CD4-positive, alpha-beta T cell treated with Interferon alpha-2 for 1 hour (primary cell): Measurements from ENCODE around the gene RBM38.

Experiments used
- DNase-seq, 2 donors: peaks; one replicate each; pipeline ENCODE4 v3.0.0-alpha.2; 2020 to 2022

The RBM38 gene

GRCh38 chr20:57391439-57392301 lies 474 bp downstream of the RBM38 start:
- peak in 1 of 2 donors; percentile 39 for DNase-seq

DNA sequence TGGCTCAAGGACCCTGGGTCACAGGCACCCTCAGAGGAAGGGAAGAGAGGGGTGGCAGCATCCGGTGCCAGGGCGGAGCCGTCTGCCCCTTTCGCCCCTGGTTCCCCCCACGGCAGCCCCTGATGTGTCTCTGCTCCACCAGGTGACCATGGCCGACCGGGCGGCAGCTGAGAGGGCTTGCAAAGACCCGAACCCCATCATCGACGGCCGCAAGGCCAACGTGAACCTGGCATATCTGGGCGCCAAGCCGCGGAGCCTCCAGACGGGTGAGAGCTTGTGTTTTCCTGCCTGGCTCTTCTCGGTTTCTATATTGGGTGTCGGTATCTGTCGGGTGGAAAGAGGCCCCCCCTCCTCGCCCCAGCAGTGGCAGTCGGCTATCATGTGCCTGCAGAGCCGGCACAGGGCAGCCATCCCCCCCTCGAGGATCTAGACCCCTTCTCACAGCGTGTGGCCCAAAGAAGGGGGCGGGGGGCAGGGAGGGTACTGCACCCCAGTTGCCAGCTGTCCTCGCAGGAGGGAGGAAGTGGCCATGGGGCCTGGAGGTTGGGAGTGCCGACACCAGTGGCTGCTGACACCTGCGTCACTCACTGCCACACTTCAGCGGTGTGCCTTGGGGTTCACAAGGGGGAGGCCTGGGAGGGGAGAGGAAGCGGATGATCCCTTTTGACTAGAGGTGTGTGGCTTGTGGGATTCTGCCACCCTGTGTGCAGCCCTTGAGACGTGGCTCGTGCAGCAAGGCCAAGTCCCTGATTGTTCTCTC lies 1.5 kb downstream of the RBM38 start:
- peak; percentile 84 to 88 for DNase-seq

DNA sequence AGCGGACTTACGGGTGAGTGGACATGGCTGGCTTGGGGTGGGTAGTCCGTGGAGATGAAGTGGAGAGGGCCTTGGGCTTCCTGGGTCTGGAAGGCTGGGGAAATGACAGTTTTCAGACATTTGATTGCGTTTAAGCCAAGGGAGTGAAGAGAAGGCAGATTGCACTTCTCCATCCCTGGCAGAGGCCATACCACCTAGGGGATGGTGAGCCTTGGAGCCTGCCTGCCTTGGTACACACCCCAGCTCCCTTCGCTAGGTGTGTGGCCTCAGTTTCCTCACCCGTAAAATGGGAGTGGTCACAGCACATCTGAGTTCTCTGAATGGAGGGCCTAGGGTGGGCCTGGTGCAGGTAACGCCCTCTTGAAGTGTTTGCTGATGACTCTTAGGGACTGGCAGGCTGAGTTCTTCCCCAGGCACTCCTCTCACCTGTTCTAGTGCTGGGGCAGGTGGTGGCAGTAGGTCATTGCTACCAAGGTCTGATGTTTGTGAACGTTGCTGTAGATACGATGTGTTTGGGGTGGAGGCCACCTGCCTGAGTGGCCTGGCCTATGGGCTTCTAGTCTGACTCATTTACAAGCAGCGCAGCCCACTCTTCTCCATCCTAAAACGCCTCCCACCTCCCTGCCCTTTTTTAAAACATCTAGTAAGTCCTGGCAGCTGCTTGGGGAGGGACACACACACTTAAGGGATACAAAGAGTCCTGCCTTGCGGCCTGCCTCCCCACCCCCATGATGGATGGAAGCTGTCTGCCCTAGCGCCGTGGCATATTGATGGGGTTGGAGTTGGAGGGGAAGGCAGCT lies 2.3 kb downstream of the RBM38 start:
- DNase-seq: no peak

- DNase-seq: no peak
Measured at GRCh38 chr20:57394121-57395082, 3.2 kb downstream of the RBM38 start.

DNA sequence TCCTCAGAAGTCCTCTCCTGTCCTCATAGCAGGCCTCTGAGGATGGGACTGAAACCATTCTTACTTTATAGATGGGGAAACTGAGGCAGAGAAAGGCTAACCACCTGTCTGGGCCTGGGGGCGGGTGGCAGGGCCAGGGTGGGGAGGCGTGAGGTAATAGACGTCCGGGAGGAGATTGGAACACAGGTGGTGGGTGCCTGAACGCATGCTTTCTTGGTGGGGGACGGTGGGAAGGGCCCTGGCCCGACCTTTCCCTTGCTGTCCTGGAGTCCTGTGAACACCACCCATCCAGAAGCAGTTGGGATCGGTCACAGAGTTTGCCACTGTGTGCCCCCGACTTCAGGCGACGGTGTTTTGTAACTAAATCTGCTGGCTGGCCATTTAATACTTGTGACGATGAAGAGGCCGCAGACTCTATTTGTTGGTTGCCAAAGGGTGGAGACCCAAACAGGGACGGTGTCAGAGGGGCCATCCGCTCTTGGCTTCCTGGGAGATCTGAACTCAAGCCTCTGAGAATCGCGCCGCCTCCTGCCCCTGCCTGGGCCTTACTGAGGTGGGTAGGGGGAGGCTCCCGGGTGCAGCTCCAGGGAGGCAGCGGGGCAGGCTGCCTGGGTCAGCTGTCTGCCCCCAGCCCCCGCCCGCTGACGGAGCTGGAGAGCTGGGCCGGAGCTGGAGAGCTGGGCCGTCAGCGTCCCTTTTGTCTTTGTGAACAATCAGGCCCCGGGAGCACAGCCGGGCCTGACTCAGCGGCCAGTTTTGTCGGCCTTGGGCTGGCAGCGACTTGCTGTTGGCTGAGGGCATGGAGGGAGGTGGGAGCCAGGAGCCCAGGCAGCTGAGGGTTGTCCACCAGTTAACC lies 4.1 kb downstream of the RBM38 start:
- no peak for DNase-seq

DNA sequence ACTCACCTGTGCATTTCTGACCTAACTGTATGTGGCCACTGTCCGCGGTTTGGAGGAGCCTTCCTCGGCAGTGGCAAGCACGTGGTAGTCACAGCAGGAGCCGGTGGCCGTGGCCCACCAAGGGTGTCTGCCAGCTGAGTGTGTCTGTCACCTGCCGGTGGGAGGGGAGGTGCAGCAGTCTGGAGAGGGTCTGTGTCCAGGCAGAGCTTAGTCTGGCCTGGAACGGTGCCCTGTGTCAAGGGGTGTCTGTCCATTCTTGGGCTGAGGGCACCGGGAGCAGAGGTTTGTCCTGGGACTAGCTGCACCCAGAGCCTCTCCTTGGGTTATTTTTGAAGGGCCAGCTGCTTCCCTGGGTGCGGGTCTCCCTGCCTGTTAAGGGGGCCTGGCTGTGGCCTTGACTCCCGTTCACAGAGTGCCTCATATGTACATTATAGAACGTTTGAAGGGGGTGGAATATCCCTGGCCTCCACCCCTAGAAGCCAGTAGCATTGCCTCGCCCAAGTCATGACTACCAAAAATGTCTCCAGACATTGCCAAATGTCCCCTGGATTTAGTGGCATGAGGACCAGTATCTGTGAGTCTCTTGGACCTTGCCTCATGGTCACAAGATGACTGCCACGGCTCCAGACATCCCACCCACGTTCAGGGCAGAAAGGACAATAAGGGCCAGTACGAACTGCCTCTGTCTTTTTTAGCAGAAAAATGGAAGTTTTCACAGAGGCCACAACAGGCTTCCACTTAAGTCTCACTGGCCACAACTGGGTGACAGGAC lies 5.2 kb downstream of the RBM38 start:
- DNase-seq: no peak

GRCh38 chr20:57396984-57397692 lies 5.9 kb downstream of the RBM38 start:
- DNase-seq: no peak

DNA sequence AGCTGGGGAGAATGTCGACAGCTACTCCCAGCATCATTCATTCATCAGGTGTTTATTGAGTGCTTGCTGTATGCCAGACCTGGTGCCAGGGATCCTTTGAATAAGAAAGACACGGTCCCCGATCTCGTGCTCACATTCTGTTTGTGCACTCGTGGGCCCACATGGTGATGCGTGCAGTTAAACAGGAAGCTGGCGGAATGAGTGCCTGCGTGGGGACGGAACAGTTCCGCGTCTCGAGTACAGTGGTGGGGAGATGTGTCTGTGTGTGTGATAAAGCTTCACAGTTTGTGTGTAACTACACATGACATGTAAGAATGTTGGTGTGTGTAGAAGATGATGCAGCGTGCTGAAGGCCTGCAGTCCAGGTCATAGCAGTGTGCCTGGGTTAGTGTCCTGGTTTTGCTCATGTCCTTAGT lies 6.5 kb downstream of the RBM38 start:
- peak; percentile 62 to 70 for DNase-seq

GRCh38 chr20:57398231-57398821 lies 7.1 kb downstream of the RBM38 start:
- DNase-seq: peak; percentile 91 to 93

- no peak for DNase-seq
Measured at GRCh38 chr20:57398901-57399535, 7.8 kb downstream of the RBM38 start.

DNA sequence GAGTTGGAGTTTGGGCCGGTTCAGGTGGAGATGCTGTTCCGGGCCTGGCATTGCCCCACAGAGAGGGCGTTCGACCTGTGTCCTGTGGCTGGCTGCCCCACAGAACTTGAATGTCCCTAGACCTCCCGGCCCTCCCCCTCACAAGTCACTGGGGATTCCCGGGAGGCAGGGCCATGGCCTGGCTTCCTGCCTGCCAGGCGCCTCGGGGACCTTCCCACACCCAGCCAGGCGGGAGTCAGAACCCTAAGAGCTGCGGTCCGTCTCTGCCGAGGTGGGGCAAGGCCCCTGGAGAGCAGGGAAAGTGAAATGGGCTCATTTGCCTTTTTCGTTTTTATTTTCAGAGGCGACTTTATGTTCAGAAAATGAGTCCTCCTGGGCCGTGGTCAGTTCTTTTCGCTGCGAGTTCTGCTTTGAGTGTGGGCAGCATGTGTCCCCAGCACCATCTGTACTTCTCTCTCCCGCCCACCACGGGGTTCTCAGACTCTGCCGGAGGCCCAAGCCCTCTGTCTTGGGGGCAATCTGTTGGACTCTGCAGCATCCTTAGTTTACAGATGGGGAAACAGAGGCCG lies 8.5 kb downstream of the RBM38 start:
- peak in 1 of 2 donors; percentile 55 for DNase-seq

DNA sequence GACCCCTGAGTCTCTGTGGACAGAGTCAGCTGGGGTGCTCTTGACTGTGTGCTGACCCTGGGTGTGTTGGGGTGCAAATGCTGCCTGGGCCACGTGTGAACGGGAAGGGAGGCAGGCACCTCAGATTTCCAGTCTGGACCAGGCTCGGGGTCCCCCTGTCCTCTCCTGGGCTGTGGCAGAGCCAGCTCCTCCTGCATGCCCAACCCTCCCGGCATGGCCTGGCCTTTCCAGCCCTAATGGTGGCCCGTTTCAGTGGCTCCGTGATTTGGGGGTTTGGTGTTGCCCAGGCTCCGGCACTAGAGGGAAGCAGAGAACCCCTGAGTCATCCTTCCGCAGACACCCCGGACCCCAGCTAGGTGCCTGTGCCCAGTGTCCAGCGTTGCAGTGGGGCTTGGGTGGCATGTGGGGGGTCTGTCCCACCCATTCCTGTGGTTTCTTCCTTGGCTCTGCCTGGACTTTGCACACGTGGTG lies 9.1 kb downstream of the RBM38 start:
- DNase-seq: no peak

DNA sequence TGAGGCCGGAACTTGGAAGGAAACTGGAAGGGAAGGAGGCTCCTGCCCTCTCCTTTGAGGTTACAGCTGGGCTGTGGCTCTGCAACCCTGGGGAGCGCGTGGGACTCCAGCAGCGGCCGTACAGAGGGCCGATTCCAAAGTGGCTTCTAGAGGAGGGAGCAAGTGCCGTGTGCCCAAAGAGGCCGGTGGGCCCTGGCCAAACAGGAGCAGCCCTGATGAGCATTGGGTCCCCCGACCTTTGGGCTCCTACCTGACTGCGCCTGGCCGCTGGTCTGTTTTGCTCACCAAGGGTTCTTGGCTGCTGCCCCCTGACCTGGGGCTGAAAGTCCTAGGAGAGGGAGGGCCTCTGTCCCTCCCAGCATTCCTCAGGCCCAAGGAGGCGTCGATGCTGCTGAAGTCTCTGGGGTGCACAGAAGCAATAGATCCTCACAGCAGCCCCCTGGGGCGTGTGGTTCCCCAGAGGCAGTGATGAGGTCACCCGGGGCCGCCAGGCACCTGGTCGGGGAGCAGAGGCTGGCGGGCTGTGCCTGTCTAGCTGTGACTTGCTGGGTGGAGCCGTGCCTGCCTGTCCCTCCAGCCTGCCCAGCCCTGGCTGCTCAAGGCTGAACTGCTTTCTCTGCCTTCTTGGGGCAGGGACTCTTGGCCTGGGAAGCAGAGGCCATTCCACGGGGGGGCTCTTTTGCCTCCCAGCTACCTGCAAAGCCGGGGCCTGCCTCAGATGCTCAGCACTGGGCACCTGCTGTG lies 9.8 kb downstream of the RBM38 start:
- DNase-seq: peak in 1 of 2 donors; percentile 78

DNA sequence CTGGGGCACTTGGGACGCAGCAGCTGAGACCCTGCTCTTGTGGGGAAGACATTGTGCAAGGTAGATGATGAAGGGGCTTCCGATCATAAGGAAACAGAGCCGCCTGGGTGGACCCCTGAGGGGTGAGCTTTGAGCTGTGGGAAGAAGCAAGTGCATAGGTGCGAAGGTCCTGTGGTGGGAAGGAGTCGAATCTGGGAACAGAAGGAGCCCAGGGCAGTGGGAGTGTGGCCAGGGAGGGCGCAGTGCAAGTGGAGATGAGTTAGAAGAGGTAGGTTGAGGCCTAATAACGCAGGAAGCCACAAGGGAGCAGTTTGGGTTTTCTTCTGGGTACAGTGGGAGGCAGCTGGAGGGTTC lies 10.3 kb downstream of the RBM38 start:
- no peak for DNase-seq

- no peak for DNase-seq
Measured at GRCh38 chr20:57402206-57403125, 11.3 kb downstream of the RBM38 start.

DNA sequence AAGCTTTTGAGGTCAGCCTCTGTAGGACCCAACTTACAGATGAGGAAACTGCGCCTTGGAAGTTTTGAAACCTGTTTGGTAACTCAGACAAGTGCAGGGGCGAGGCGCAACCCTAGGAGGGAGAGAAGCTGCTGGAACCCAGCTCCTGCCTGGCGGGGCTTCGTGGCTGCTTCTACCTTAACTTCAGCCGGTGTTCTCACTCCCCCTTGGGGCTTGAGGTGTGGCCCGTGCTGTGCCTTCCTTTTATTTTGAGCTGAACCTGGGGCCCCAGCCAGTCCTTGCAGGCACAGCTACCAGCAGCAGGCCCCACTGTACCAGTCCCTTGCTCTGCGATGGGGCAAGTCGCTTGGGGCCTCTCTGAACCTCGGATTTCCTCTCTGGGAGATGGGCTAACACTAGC lies 12.0 kb downstream of the RBM38 start:
- no peak for DNase-seq
